Endodermal cell (in vitro differentiated cells): ENCODE data around the gene INTS4. TPM values are rescaled to one million over a fixed set of nuclear protein-coding genes. Genes with fewer than 3 reads are reported as not detected.
"Not testable (repeated sequence)": the region's sequence is repeated elsewhere in the genome, so short reads cannot be mapped to it uniquely, and the experiment has no call there.

Experiments
- DNase-seq: peaks from one replicate; pipeline ENCODE4 v3.0.0-alpha.2; 2017
- H3K27ac ChIP-seq: 2 replicates; pipeline ENCODE4 v1.5.1; 2013; ENCODE audit warnings: mild to moderate bottlenecking, low read depth, low read length, moderate library complexity
- H3K27me3 ChIP-seq: 2 replicates; pipeline ENCODE4 v1.6.1; 2013; ENCODE audit warnings: mild to moderate bottlenecking, low read length, moderate library complexity; ENCODE audit not compliant: insufficient read depth, control insufficient read depth, poor library complexity, severe bottlenecking
- H3K36me3 ChIP-seq: 2 replicates; pipeline ENCODE4 v1.7.0; 2013; ENCODE audit warnings: mild to moderate bottlenecking, low read length, moderate library complexity; ENCODE audit not compliant: control insufficient read depth, insufficient read depth
- H3K4me1 ChIP-seq: one replicate; pipeline ENCODE4 v1.7.0; 2013; ENCODE audit warnings: low read length; ENCODE audit not compliant: control insufficient read depth, insufficient read depth
- H3K4me3 ChIP-seq: 2 replicates; pipeline ENCODE4 v1.5.1; 2013; ENCODE audit warnings: mild to moderate bottlenecking, low read length, moderate library complexity
- H3K9ac ChIP-seq: 2 replicates; pipeline ENCODE4 v1.6.1; 2013; ENCODE audit warnings: mild to moderate bottlenecking, low read length, moderate library complexity; ENCODE audit not compliant: poor library complexity, severe bottlenecking; ENCODE audit errors: extremely low read depth
- H3K9me3 ChIP-seq: 2 replicates; pipeline ENCODE4 v1.6.1; 2013; ENCODE audit warnings: mild to moderate bottlenecking, low read length, moderate library complexity; ENCODE audit not compliant: control insufficient read depth
- H3K27ac Mint-ChIP-seq: 2 replicates; pipeline ENCODE4 v1.8.0; 2020; ENCODE audit warnings: mixed read lengths
- H3K27me3 Mint-ChIP-seq: 2 replicates; pipeline ENCODE4 v1.8.0; 2021; ENCODE audit warnings: mild to moderate bottlenecking, mixed read lengths; ENCODE audit not compliant: insufficient read depth
- H3K36me3 Mint-ChIP-seq: 2 replicates; pipeline ENCODE4 v1.8.0; 2020; ENCODE audit warnings: low read depth, mixed read lengths
- H3K4me1 Mint-ChIP-seq: 2 replicates; pipeline ENCODE4 v1.8.0; 2020; ENCODE audit warnings: mixed read lengths
- H3K4me3 Mint-ChIP-seq: 2 replicates; pipeline ENCODE4 v1.8.0; 2020; ENCODE audit warnings: mild to moderate bottlenecking, moderate library complexity, mixed read lengths
- H3K9me3 Mint-ChIP-seq: 2 replicates; pipeline ENCODE4 v1.8.0; 2020; ENCODE audit warnings: mild to moderate bottlenecking, mixed read lengths
- WGBS, 2 experiments: methylation state at CpG; one replicate each; pipeline versions ENCODE4 v1.1.5 to v1.1.7; 2013; ENCODE audit warnings: missing lambda C conversion rate in 2 of 2, mixed read lengths in 1 of 2; ENCODE audit not compliant: insufficient coverage in 1 of 2, insufficient read length in 1 of 2; 5-methylcytosine and 5-hydroxymethylcytosine counted together
- total RNA-seq, 2 donors: library from RNA; stranded (reverse); fragmentation: NEBNext Ultra II Directional in 1 of 2; extraction: Animal tissue kit (Norgen Biotek cat#: 25700) in 1 of 2; gene quantifications; 2 replicates in 1 of 2; 3 replicates in 1 of 2; pipeline ENCODE4 v1.2.1, GENCODE V29; 2021
- TF ChIP-seq, protein P1 (sequence below): fragments of 200-600 bp; sonication (generic); conservative IDR thresholded peaks from 2 replicates; pipeline ENCODE4 v1.5.0; 2021; ENCODE audit warnings: antibody characterized with exemption, mild to moderate bottlenecking

Gene INTS4
- total RNA-seq, 2 donors from 2014 or later = 37.2 to 42.0 TPM

DNA sequence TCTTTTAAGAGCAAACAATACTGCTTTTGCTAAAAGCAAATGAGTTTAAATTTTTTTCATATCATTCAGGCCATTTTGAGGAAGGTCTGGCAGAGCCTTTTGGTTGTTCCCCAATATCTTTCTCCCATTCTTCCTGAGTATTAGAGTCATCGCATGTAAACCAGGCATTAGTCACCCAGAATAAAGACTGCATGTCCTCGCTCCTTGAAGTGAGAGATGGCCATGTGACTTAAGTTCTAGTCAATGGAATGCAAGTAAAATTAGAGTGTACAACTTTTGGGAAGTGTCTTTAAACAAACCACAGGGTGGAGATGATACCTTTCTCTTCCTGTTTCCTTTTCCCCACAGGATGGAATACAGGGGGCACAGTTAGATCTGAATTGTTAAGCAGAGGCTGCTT, 76.8 kb downstream of the INTS4 start:
- not testable (repeated sequence) for H3K9me3 ChIP-seq, H3K9ac ChIP-seq, DNase-seq, H3K27me3 ChIP-seq, H3K9me3 Mint-ChIP-seq, H3K4me1 Mint-ChIP-seq, H3K27me3 Mint-ChIP-seq, H3K36me3 Mint-ChIP-seq, H3K36me3 ChIP-seq, H3K27ac Mint-ChIP-seq, H3K4me1 ChIP-seq, H3K27ac ChIP-seq, H3K4me3 ChIP-seq, H3K4me3 Mint-ChIP-seq
- WGBS, 2 experiments = no CpG with 5 or more reads among the region's 2 CpGs

DNA sequence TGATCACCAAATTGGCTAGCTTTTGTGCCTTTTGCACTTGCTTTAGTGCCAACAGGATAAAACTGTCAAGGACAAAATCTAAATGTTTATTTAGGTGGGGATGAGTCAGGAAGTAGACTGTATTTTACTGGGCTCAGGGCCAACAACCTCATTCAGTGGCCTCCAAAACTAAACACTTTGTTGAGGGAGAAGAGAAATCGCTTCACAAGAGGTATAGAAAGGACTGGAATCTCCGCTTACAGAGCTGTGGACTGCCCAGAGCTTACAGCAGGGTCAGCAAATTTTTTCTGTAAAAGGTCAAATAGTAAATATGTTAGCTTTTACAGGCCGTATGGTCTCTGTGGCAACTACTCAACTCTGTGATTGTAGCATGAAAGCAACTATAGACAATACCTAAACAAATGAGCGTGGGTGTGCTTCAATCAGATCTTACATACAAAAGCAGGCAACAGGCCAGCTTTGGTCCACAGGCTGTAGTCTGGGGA, 80.1 kb downstream of the INTS4 start:
- not testable (repeated sequence) for H3K27me3 Mint-ChIP-seq, DNase-seq, H3K27me3 ChIP-seq, H3K9me3 Mint-ChIP-seq, H3K27ac Mint-ChIP-seq, H3K27ac ChIP-seq, H3K36me3 ChIP-seq, H3K4me1 ChIP-seq, H3K4me3 Mint-ChIP-seq, H3K4me3 ChIP-seq, H3K9me3 ChIP-seq, H3K4me1 Mint-ChIP-seq, H3K9ac ChIP-seq
- WGBS, 2 experiments = 86 to 95% methylated on average over 4 of the region's 4 CpGs
- H3K36me3 Mint-ChIP-seq = peaks cover 10% of the 10 kb centered on the region

DNA sequence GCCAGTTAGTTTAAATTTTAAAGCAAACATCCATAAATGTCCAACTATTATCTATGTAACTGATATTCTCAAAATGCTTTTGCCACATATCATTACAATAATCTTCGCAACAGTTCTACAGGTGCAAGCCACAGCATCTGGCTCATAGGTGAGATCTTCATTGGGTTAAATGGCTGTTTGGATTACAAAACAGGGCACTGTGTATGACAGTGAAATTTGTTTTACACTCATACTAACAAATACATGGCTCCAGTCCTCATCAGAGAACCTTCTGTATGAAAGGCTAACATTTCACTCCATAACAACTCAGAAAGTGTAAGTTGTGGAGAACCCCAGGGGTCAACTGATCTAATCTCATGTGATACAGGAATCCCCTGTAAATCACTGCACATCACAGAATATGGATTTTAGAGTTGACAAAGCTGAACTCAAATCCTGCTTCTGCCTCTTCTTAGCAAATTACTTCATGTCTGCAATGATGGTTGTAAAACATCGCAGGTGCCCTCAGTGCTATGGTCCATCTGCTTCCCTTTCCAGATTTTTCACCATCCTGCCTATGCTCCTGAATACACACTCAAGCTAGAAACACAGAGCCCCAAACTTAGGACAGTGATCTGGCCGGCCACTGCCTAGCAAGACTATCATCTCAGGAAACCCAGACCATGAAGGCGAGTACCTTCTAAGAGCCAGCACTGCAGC, 80.7 kb downstream of the INTS4 start:
- H3K9me3 Mint-ChIP-seq, H3K4me1 Mint-ChIP-seq, DNase-seq, H3K27me3 ChIP-seq, H3K4me3 ChIP-seq, H3K27me3 Mint-ChIP-seq, H3K4me1 ChIP-seq, H3K9me3 ChIP-seq, H3K36me3 ChIP-seq, H3K9ac ChIP-seq, H3K4me3 Mint-ChIP-seq, H3K27ac Mint-ChIP-seq, H3K27ac ChIP-seq: not testable (repeated sequence)
- H3K36me3 Mint-ChIP-seq = peaks cover 13% of the 10 kb centered on the region
- WGBS, 2 experiments = 94% methylated on average over 2 of the region's 4 CpGs; no CpG with 5 or more reads in 1 of the 2 experiments

DNA sequence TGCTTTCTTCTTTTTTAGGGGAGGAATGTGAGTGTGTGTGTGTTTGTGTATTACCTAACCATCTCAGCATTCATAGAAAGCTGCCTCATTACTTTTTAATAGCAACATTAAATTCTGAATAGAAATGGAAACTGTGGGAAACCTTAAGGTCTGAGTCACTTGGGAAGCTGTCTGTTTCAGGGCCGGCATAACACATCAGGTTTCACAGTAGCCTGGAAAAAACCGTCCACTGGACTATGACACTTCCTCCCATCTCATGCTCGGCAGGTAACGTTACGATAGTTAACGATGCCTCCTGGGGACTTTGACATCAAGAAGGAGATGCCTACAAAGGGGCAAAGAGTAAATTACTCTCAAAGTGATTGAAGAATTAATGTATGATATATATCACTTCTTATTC, 83.6 kb downstream of the INTS4 start:
- H3K9me3 Mint-ChIP-seq, H3K4me1 Mint-ChIP-seq, H3K27me3 Mint-ChIP-seq, H3K4me1 ChIP-seq, H3K9me3 ChIP-seq, H3K4me3 Mint-ChIP-seq, H3K27ac ChIP-seq, H3K36me3 ChIP-seq, H3K27ac Mint-ChIP-seq, H3K36me3 Mint-ChIP-seq, H3K27me3 ChIP-seq, H3K9ac ChIP-seq, H3K4me3 ChIP-seq, DNase-seq: not testable (repeated sequence)
- 89 to 93% methylated on average over 2 to 5 of the region's 6 CpGs for WGBS, 2 experiments

DNA sequence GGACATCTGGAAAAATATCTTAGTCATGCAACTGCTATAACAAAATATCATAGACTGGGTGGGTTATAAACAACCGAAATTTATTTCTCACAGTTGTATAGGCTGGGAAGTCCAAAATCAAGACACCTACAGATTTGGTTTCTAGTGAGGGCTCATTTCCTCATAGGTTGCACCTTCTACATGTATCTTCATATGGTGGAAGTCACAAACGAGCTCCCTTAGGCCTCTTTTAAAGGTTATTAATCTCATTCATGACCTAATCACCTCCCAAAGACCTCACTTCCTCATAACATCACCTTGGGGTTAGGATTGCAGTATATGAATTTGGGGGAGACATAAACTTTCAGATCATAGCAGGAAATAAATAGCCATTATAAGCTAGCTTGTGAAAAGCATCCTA, 85.2 kb downstream of the INTS4 start:
- no peak overlapping the region for H3K27ac Mint-ChIP-seq
- Histone ChIP-seq H3K36me3 (peaks cover 3% of the 10 kb centered on the region), H3K9ac (no peak overlapping the region), H3K27me3 (no peaks in the 10 kb centered on the region), H3K9me3 (peaks cover 3% of the 10 kb centered on the region), H3K27ac (no peak overlapping the region), H3K4me1 (peaks cover 5% of the 10 kb centered on the region), H3K4me3 (no peak overlapping the region)
- H3K4me3 Mint-ChIP-seq = no peak overlapping the region
- no peak for DNase-seq
- TF ChIP-seq, protein P1, sequence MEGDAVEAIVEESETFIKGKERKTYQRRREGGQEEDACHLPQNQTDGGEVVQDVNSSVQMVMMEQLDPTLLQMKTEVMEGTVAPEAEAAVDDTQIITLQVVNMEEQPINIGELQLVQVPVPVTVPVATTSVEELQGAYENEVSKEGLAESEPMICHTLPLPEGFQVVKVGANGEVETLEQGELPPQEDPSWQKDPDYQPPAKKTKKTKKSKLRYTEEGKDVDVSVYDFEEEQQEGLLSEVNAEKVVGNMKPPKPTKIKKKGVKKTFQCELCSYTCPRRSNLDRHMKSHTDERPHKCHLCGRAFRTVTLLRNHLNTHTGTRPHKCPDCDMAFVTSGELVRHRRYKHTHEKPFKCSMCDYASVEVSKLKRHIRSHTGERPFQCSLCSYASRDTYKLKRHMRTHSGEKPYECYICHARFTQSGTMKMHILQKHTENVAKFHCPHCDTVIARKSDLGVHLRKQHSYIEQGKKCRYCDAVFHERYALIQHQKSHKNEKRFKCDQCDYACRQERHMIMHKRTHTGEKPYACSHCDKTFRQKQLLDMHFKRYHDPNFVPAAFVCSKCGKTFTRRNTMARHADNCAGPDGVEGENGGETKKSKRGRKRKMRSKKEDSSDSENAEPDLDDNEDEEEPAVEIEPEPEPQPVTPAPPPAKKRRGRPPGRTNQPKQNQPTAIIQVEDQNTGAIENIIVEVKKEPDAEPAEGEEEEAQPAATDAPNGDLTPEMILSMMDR = no peak
- no peaks in the 10 kb centered on the region for H3K9me3 Mint-ChIP-seq
- no peaks in the 10 kb centered on the region for H3K27me3 Mint-ChIP-seq
- WGBS, 2 experiments = 91 to 100% methylated on average over 1 to 2 of the region's 2 CpGs
- peaks cover 4% of the 10 kb centered on the region for H3K4me1 Mint-ChIP-seq
- peaks cover 11% of the 10 kb centered on the region for H3K36me3 Mint-ChIP-seq
